Calu3 (cell line): ENCODE measurements around the gene TMTC2. TPM values are rescaled to one million over a fixed set of nuclear protein-coding genes. Genes with fewer than 3 reads are reported as not detected.

Experiments used
- BruUV-seq: library from RNA; stranded (reverse); fragments of 400-500 nt; replicated peaks from 2 replicates; lab custom pipeline; 2021; lab: Mats Ljungman, UMichigan
- CTCF ChIA-PET: fragments of 300-600 bp; sonication (Branson Sonifier 250); formaldehyde crosslinking; loops from one replicate; lab custom pipeline; 2022; ENCODE audit warnings: antibody characterized with exemption; lab: Charles Lee
- DNase-seq: peaks from one replicate; pipeline ENCODE4 v3.0.0; 2022
- H3K27ac Mint-ChIP-seq: one replicate; pipeline ENCODE4 v1.8.0; 2022; ENCODE audit warnings: mixed read lengths; ENCODE audit not compliant: unreplicated experiment
- H3K27me3 Mint-ChIP-seq: one replicate; pipeline ENCODE4 v1.8.0; 2022; ENCODE audit warnings: mixed read lengths; ENCODE audit not compliant: unreplicated experiment
- H3K36me3 Mint-ChIP-seq: one replicate; pipeline ENCODE4 v1.8.0; 2022; ENCODE audit warnings: mild to moderate bottlenecking, moderate library complexity, mixed read lengths; ENCODE audit not compliant: insufficient read depth, unreplicated experiment
- H3K4me1 Mint-ChIP-seq: one replicate; pipeline ENCODE4 v1.8.0; 2022; ENCODE audit warnings: mild to moderate bottlenecking, low read depth, mixed read lengths; ENCODE audit not compliant: unreplicated experiment
- H3K4me3 Mint-ChIP-seq: one replicate; pipeline ENCODE4 v1.8.0; 2022; ENCODE audit warnings: mild to moderate bottlenecking, low read depth, moderate library complexity, mixed read lengths; ENCODE audit not compliant: unreplicated experiment
- H3K9me3 Mint-ChIP-seq: one replicate; pipeline ENCODE4 v1.8.0; 2022; ENCODE audit warnings: low read depth, mixed read lengths; ENCODE audit not compliant: unreplicated experiment
- CTCF ChIP-seq: fragments of 200-600 bp; IDR thresholded peaks from one replicate; pipeline ENCODE4 v1.8.0; 2022; ENCODE audit warnings: antibody characterized with exemption; ENCODE audit not compliant: unreplicated experiment
- intact Hi-C: fragments of 100-400 bp; cut with micrococcal nuclease; formaldehyde crosslinking; loops from one replicate; pipeline ENCODE4 v1.10.0; 2022; ENCODE audit not compliant: unreplicated experiment
- total RNA-seq: library from RNA; stranded (reverse); gene quantifications from 2 replicates; pipeline ENCODE4 v1.2.3, GENCODE V29; 2022

TMTC2 gene
- total RNA-seq, 1 experiment from 2014 or later, result 31.2 TPM

GRCh38 chr12:82698708-82699564, 12.2 kb downstream of the TMTC2 start:
- H3K9me3 Mint-ChIP-seq, result no peaks in the 10 kb centered on the region
- H3K27ac Mint-ChIP-seq, result no peak overlapping the region
- H3K4me1 Mint-ChIP-seq, result peaks cover 10% of the 10 kb centered on the region
- CTCF ChIA-PET, result no interaction called here
- no peaks in the 10 kb centered on the region for H3K27me3 Mint-ChIP-seq
- TF ChIP-seq CTCF, result no peak
- DNase-seq, result no peak
- BruUV-seq, result no TSS peak
- intact Hi-C loops, result no loop called here
- no peaks in the 10 kb centered on the region for H3K36me3 Mint-ChIP-seq
- H3K4me3 Mint-ChIP-seq, result no peak overlapping the region

- no peaks in the 10 kb centered on the region for H3K4me1 Mint-ChIP-seq
- TF ChIP-seq CTCF, result no peak
- H3K27ac Mint-ChIP-seq, result no peak overlapping the region
- H3K27me3 Mint-ChIP-seq, result no peaks in the 10 kb centered on the region
- CTCF ChIA-PET, result no interaction called here
- no TSS peak for BruUV-seq
- intact Hi-C loops, result no loop called here
- DNase-seq, result no peak
- no peak overlapping the region for H3K4me3 Mint-ChIP-seq
- no peaks in the 10 kb centered on the region for H3K36me3 Mint-ChIP-seq
- no peaks in the 10 kb centered on the region for H3K9me3 Mint-ChIP-seq
These were observed 19.1 kb downstream of the TMTC2 start for GRCh38 chr12:82705774-82706173.

GRCh38 chr12:82708061-82708879, 21.6 kb downstream of the TMTC2 start:
- H3K9me3 Mint-ChIP-seq, result peaks cover 4% of the 10 kb centered on the region
- no peaks in the 10 kb centered on the region for H3K4me1 Mint-ChIP-seq
- CTCF ChIA-PET, result no interaction called here
- H3K4me3 Mint-ChIP-seq, result no peak overlapping the region
- no TSS peak for BruUV-seq
- intact Hi-C loops, result no loop called here
- no peak for TF ChIP-seq CTCF
- H3K27me3 Mint-ChIP-seq, result no peaks in the 10 kb centered on the region
- DNase-seq, result no peak
- no peak overlapping the region for H3K27ac Mint-ChIP-seq
- H3K36me3 Mint-ChIP-seq, result no peaks in the 10 kb centered on the region

- Mint-ChIP-seq H3K9me3 (peaks cover 4% of the 10 kb centered on the region), H3K4me3 (no peak overlapping the region), H3K27me3 (no peaks in the 10 kb centered on the region), H3K27ac (no peak overlapping the region), H3K36me3 (no peaks in the 10 kb centered on the region), H3K4me1 (no peaks in the 10 kb centered on the region)
- intact Hi-C loops, result no loop called here
- no TSS peak for BruUV-seq
- CTCF ChIA-PET, result no interaction called here
- no peak for TF ChIP-seq CTCF
- DNase-seq, result no peak
These were observed 23.2 kb downstream of the TMTC2 start for GRCh38 chr12:82709794-82710355.
